NOMO-1 treated with DMSO at 0.1 percent for 48 hours (cell line): Measurements from ENCODE around the gene RPH3AL.

Source experiments
- DNase-seq: peaks from one replicate; lab custom pipeline; 2025; ENCODE audit not compliant: unreplicated experiment; lab: John Stamatoyannopoulos, UW

RPH3AL gene

DNA sequence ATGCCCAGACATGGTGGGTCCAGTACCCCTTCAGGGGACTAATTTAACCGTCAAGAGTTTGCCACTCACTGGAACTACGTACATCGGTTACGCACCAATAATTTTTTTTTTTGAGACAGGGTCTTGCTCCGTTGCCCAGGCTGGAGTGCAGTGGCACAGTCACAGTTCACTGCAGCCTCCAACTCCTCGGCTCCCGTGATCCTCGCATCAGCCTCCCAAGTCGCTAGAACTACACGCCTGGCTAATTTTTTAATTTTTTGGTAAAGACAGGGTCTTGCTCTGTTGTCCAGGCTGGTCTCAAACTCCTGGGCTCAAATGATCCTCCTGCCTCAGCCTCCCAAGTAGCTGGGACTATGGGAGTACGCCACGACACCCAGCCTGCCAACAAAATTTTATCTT lies 15.6 kb downstream of the RPH3AL start:
- DNase-seq: no peak

DNA sequence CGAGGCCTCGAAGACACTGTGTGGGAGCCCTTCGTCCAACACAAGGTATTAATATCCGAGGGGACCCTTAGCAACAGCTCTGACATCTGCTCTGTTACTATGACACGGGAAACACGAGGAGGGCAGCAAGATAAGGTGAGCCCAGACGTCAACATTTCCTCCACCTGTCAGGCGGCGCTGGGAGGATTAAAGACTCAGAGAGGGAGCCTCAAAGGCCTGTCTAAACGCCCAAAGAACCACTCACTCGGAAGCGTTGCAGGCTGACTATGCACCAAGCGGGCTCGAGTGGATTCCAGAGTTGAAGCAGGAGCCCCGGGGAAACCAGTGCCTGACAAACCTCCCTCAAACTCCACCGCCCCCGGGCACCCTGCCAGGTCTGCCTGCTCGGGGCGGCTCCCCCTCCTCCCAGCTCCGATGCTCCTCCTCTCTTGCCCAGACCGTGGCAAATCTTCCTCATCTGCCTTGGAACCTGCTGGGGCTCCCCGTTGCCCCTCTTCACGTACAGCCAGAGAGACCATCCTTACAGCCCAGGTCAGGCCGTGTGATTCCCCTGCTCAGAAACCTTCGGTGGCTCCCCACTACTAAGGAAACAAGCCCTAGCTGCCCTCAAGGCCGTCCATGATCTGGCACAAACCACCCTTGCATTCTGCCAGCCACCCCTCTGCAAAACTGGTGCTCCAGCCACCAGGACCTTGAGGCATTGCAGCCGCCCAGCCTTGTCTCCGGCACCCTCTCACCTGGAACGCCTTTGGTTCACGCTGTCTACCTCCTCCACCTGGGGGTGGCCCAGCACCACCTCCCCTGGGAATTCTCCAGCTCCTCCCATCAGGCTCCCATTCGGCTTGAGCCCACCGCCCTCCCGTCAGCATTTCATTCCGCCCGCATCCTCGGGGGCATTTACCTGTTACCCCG lies 16.2 kb downstream of the RPH3AL start:
- DNase-seq: no peak

DNA sequence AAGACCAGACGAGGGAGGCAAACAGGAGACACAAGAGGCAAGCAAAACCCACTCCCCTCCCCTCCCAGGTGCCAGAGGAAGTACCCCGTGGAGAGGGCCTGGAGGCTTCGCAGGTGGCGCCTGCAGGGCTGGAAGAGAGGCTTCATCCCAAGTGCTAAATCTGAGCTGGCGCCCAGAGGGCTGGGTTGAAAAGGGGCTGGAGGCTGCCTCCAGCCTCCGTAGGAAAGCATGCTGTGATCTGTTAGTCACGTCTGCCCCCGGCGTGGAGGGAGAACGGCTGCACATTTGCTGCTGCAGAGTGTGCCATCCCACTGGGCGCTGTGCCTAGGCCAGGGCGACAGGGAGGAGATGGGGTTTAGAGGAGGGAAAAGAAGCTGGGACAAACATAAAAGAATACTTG lies 16.9 kb downstream of the RPH3AL start:
- no peak for DNase-seq

DNA sequence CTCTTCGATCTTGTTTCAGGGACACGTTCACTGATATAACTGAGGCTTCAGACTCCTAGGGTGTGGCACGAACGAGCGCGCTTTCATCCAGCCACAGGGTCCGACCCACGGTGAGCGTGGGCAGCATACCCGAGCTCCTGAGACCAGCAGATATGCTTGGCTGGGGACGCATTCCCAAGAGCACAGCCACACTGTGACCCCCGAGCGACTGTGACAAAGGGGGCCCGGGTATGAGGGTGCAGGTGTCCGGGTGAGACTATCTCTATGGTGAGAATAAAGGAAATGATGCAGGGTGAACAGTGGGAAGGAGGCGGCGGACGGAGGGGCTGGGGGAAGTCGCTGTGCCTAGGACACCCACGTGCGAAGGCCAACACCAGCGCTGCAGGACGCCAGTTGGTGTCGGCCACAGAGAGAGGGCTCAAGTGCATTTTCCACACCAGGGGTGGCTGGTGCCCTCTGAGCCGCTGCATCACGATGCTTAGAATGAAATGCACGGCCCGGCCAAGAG lies 17.6 kb downstream of the RPH3AL start:
- no peak for DNase-seq

DNA sequence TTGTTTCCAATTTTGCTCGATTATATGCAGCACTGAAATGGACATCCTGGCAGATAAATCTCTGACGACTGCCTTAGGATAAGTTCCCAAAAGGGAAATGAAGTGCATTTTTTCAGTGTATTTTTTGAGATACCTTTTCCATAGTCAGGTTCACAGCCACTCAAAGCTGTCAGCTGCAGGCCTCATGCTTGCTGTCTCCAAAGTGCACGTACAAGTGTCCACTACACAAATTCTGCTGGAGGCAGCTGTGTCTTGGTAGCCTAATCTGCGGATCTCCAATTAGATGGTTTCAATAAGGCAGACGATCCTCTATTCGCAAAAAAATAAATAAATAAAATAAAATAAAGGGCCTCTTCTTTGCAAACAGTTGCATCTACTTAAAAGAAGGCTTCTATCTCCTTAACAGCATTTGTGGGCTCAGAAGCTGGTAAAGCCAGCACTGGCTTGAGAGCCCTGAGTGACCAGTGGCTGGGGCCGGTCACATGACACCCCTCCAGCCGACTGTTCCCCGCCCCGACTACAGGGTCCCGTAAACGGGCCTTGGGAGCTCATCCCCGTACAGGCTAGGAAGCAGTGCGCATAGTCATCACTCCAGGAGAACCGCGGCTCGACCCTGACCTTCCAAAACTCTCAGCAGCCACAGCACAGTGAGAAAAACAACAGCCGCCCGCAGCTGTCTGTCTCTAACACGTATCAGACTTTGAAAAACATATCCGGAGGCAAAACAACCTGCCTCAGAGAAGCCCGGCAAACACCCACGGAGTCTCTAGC lies 18.8 kb downstream of the RPH3AL start:
- DNase-seq: no peak

DNA sequence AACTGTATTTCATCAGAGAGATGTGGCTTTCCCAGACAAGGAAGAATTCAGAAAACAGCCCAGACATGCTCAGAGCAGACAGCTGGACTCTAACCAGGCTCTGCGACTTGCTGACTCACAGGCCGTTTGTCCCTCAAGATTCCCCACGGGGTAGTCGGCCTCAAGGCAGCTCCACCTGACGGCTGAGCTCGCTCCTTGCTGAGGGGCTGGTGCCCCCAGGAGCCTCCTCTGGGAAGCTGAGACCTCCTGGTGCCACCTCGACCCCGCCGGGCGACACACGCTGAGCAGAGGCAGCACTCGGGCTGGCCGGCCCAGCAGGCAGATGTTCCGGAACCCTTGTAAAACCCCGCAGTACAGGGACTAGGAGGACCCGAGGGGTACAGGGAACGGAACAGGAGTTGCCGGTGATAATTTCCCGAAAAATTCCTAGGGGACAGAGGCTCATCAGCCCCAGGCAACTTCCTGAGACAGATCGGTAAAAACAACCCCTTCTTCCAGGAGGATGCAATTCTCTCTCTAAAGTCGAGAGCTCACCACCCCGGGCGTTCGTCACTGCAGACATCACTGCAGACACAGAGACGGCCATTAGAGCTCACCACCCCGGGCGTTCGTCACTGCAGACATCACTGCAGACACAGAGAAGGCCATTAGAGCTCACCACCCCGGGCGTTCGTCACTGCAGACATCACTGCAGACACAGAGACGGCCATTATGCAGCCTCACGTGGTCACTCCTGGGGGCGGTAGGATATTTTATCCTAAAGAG lies 19.9 kb downstream of the RPH3AL start:
- no peak for DNase-seq

DNA sequence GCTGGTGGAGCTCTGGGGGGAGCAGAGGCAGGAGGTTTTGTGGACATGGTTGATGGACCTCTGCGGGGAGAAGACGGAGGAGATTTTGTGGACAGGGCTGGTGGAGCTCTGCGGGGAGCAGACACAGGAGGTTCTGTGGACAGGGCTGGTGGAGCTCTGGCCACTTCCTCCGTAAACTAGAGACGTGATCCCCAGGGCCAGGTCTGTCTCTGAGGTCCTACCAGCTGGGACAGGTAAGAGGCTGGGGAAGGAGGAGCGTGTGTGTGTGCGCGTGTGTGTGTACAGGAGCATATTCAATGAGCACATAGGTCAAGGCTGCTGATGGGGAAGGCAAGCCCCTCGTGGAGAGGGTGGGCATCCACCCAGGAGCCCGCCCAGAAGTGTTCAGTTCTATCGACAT lies 20.6 kb downstream of the RPH3AL start:
- no peak for DNase-seq

DNA sequence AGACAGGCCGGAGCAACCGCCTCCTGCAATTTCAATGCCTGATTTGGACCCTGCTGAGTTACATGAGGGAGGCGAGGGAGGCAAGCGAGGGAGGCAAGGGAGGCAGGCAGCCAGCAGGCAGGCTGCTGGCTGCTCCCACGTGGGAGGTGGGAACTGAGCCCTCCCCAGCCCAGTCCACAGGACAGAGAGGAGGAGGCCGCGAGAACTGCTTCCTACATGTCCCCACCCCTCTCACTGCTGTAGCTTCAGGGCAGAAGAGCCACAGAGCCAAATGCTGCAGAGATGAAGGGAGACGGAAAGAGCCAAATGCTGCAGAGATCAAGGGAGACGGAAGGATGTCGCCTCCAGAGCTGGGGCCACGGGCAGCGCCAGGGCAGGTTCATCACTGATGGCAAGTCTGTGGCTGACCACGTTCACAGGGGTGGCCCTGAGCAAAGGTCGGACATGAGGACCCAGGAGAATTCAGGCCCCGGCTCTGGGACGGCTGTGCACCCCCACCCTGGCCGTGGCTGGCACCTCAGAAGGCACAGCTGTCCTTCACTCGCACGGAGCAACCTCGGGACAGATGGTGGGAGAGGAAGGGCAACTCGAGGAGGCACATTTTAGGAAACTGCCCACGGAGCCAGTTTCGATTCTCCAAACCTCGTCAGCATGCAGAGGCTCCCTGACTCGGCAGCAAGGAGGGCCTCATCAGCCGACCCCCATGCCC lies 21.5 kb downstream of the RPH3AL start:
- DNase-seq: peak; percentile 28

DNA sequence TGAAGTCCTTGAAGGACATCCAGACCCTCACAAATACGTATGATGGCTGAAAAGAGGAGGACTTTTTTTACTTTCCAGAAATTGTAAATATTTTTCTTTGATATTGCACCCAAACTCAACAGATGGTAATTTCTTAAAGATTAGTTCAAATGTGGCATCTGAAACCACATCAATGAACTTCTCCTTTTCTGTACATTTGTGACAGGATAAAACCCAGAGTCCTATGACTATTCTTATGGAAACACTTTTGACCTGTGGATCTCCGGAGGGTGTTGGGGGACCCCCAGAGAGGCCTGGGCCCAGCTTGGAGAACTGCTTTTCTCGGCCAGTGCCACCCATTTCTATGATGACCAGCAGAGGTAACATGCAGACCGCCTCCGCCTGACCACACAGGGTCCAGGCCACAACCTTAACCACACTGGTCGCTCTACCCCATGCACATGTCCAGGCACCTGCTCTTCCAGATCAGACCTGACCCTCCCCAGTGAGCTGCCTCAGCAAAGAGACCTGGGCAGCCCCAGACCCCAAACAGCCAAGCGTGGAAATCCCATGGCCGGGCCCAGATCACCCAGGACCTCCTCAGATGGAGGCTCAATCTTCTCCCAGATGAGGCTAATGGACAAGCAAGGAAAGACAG lies 22.7 kb downstream of the RPH3AL start:
- peak; percentile 28 for DNase-seq

DNA sequence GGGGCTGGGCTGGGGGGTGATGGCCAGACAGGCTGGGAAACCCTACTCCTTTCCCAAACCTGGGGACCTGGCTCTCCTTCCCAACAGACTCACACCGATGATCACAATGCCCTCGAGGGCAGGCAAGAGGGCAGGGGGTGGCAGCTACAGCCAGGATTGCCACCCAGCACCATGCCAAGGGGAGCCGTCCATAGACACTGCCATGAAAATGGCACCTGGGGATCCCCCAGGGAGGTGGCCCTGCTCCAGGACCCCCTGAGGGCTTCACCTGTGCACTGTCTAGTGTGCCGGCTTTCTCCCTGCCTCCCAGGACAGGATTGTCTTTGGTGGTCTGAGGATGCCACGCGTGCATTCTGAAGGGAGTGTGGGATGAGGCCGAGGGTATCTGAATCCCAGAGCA lies 24.6 kb downstream of the RPH3AL start:
- DNase-seq: no peak

DNA sequence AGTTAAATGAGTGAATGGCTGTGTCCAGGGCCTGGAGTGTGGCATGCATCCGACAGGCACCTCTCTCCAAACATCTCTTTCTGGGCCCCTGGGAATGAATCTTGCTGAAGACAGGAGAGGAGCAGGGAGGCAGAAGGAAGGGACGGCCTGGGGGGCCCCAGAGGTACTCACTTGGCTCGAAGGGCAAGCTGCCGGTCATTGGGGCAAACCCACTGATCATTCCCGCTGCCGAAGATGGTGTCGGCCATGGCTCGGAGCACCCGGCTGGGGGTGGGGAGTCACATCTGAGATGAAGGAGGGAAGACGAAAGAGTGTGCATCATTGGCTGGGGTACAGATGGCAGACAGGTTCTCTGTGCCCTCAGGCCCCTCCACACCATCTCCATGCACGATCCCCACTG lies 25.3 kb downstream of the RPH3AL start:
- no peak for DNase-seq

DNA sequence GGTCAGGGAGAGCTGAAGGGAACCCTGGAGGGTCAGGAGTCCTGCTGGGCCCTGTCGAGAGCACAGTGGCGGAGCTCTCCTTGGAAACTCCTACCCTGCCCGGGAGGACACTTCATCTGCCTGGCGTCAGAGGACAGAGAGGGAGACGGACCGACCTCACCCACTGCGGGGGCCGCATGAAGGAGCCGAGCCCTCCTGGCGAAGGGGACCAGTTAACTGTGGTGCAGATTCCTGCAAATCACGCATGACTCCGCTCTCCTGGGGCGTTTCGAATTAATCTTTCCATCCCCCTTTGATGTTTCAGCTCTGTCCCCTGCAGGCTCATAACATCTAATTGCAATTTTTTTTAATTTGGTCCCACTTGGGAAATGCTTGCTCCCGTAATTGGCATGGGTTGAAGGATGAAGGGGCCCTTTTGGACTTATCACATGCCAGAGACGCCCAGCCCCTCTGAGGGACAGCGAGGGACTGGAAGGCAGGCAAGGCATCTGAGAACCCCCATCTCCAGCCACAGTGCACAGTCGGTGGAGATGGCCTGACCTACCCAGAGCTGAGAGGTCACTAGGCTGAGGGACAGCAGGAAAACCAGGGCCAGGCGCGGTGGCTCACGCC lies 26.5 kb downstream of the RPH3AL start:
- DNase-seq: no peak

DNA sequence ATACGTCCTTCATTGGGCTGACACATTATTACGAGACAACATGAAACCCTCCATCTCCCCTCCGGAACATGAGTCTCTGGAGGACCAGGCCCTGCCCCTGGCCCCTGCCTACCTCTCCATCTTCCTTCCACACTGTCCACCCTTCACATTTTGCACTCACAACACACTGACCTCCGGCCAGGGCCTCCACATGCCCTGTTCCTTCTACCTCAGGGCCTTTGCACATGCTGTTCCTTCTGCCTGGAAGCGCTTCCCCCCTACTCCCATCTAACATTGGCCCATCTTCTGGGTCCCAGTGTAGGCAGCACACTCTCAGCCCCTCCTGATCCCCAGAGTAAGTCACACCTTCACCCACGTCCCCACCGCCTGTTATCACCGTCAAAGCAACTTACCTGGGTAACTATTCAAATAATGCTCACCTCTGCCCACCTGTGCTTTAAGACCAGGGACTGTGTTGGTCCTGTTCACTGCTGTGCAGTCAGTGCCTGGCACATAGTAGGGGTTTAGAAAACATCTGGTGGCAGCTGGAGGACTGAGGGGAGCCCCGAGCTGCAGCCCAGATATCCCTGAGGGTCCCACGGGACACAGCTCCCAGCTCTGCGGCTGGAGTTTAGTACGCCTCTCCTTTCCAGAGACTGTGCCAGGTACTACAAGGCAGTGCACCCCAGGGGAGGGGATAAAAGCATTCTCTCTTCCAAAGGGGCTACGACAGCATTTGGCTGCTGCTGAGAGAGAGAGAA lies 27.2 kb downstream of the RPH3AL start:
- no peak for DNase-seq

DNA sequence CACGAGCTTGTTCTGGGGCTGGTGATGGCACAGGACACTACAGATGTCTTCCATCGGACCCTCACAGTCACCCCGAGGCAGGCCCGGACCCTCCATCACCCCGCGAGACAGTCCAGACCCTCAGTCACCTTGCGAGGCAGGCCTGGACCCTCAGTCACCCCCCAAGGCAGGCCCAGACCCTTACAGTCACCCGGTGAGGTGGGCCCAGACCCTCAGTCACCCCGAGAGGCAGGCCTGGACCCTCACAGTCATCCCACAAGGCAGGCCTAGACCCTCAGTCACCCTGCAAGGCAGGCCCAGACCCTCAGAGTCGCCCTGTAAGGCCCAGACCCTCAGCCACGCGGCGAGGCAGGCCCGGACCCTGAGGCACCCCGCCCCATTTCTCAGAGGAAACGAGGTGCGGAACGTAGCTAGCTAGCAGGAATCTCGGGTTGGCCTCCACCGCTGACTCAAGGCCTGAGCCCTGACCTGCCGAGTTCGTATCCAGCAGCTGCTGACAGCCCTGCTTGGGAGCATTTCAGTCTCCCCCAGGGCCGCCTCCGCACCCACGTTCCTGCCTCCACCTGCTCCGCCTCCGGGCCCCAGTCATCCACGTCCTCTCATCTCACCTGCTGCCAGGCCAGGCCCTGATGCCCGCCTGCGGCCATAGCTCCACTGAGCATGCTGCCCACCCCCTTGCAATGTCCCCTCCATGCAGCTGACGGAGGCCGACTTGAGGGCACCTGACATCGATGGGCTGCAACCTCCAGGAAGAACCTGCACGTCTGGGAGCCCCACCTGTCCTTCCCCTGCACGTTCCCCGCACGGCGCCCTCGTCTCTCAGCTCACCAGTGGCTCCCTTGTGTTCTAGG lies 28.7 kb downstream of the RPH3AL start:
- no peak for DNase-seq

DNA sequence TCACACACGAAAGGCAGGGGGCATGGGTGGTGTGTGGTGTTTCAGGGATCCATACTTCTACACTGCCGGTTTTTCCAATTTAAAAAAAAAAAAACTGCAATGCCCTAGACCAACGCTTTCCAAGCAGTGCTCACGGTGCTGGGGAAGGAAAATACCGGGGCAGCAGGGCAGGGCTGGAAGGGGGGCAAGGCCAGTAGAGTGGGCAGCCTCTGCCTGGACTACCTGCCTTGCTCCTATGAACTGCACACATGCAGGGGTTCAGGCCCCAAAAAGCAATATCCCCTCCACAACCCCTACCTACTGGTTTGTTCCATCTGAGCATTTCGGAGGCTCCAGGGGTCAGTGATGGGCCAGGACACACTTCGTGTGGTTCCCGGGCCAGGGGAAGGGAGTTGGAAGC lies 29.4 kb downstream of the RPH3AL start:
- no peak for DNase-seq

DNA sequence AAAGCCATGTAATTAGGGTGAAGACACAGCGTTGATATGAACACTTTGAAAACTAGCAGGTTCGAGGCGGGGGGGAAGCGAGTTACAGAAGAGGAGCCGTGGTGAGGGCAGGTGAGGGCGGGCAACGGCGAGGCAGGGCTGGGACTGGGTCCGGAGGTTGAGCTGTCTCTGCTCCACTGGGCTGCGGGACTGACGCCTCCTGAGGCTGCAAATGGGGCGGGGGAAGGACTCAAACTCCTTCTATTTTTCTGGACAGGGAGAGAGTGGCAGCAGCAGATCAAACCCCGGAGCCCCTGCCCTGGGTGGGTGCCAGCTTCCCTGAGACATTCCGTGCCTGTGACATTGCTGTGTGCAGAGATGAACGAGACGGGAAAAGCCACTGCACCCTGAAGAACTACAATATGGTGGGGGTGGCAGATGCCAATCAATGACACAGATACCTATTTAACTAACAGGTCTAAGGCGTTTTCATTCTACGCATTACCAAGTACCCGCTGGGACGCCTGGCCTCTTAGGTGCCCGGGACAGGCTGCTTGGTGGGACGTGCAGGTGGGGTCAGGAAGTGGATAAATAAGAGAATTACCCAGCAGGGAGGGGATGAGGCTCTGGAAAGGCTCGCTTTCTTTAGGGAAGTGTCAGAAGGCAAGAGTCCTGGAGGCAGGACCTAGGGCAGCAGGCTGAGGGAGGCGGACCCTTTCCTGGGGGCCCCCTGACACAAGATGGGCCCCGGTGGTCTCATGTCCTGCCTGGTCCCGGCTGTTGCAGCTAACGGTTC lies 30.4 kb downstream of the RPH3AL start:
- no peak for DNase-seq

DNA sequence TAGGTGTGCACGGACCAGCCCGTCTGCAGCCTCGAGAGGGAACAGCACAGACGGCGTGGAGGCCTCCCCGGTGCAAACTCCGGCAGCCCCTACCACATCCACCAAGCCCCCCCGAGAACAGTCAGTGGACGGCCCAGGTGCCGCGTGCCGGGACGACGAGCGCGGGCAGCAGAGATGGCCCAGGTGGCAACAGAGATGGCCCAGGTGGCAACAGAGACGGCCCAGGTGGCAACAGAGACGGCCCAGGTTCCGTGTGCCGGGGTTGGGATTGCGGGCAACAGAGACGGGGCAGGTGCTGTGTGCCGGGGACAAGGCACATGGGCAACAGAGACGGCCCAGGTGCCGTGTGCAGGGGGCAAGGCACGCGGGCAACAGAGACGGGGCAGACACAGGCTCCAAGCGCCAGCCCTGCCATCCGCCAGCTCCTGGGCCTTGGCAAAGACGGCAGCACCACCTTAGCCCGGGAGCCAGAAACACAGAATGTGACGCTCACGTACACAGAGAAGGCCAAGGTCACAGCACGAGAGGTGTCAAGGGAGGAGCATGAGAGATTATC lies 31.1 kb downstream of the RPH3AL start:
- DNase-seq: no peak
